SIG-M5 treated with dmso at 0.1 percent for 504 hours (cell line): Measurements from ENCODE around the gene RHCE.
"Not testable (repeated sequence)": the region's sequence is repeated elsewhere in the genome, so short reads cannot be mapped to it uniquely, and the experiment has no call there.

Experiments
- DNase-seq: peaks from one replicate; lab custom pipeline; 2025; ENCODE audit not compliant: unreplicated experiment; lab: John Stamatoyannopoulos, UW

RHCE gene

DNA sequence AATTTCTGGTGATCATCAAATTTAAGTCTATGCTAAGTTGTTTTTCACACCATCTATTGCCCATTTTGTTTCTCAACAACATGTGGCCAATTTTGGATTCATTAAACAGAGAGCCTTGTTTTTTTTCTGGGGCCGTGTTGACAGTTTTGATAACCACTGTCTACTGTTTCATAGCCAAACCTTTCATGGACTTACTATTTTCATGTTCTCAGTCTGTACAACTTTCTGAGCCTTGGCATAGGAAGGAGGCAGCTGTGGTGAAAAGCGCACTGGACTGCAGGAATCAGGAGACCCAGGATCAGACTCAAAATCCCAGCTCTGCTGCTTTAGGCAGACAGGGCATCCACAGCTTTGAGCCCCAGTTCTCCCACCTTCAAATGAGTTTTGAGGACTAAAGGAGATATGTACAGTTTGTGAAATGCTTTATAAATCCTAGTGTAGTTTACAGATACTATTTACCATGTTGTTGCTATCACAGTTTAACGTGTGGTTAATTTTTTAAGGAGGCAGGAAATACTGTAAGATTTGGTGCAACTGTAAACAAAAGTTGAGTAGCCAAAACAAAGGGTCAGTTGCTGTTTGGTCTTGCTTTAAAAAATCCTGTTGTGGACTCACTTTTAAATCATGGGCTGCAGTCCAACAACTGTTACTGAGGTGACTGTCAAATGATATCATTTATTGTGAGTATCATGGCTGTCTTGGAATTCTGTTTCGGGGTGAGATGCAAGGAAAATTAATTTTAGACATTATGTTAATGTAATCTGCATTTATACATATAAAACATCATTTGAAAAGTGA, 13.0 kb upstream of the RHCE start:
- DNase-seq, result no peak

DNA sequence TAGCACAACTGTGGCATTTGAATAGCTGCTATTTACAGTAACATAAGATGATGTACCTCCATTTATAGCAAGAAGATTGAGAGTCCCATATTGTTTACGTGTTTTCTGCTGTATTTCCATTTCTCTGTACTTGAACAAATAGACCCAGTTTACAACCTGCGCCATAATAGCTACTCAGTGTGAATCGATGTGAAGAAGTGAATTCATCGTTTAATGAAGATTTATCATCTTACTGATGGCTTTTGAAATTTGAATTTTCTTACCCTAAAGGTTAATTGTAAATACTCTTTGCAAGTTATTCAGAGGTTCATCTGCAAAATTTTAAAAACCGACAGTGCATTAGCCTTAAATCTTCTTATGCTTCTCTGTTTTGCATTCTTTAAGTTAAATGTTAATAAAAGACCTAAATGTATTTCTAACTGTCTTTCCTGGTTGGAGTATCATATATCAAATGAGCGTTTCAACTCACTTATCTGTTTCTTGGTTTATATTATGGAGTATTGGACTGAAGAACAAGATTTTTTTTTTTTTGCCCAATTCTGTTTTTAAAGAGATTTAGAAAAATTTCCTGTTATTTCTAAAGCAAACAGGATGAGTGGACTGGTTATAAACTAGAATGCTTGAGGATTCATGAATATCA, 12.2 kb upstream of the RHCE start:
- DNase-seq, result no peak

DNA sequence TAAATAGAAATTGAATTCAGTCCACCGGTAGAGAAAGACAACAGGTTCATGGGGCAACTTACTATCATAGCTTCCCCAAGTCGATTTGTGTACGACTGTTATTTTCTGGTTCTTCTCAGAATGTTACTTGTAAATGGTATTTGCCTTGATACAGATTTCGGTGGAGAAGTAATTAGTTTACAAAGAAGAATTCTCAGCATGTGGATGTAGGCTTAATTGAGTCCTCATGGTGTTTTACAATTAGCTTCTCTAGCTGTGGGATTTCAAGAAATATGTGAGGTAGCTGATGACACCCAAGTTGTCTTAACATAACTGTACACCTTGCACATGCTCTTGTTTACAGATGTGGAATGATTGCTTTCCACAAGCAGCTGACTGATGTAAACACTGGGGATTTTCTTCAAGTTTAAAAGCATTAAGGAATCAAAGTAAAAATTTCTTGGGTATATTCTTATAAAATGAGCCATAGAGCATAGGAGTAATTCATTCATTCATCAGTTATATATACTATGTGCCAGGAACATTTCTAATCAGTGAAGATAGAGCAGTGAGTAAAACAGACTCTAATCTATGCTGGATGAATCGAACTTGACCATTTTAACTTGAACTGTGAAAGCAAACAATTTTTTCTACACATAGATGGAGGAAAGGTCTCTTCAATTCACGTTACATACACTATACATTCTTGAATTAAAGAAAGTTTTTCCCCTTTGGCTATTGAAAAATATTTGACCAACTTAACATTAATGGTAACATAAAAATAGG, 11.5 kb upstream of the RHCE start:
- DNase-seq, result no peak

DNA sequence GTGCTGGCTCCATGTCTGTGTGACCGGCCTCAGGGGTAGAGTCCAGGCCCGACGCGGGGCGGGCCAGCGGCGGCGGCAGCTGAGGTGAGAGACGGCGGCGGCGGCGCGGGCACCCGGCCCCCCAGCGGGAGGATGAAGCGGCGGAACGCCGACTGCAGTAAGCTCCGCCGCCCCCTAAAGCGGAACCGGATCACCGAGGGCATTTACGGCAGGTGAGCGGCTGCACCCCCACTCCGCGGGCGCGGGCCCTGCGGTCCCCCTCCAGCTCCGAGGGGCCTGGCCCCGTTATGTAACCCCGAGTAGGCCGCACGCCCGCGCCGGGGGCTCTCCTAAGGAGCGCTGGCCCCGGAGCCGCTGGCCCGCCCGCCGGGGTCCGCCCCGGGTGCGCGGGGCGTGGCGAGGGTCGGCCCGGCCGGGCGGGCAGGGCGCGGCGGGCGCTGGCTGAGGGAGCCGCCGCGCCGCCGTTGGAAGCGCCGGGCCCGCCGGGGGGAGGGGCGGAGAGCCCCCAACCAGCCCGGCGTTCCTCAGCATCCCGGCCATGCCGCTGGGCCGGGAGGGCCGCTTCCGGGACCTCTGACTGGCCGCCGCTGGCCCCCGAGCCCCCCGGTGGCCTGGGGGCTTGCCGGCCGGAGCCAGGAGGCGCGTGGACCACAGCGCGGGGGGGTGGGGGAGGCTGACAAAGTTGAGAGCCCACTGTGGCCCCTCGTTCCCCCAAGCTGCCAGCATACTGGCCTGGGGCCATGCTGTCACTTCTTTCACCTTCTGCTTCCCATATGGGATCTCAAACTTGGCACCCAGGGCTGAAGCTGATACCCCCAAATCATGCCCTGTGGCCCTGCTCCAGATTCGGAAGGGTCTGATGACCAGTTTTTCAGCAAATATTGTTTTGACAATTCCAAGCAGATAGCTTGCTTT, 10.6 kb upstream of the RHCE start:
- DNase-seq, result peak; percentile 60

DNA sequence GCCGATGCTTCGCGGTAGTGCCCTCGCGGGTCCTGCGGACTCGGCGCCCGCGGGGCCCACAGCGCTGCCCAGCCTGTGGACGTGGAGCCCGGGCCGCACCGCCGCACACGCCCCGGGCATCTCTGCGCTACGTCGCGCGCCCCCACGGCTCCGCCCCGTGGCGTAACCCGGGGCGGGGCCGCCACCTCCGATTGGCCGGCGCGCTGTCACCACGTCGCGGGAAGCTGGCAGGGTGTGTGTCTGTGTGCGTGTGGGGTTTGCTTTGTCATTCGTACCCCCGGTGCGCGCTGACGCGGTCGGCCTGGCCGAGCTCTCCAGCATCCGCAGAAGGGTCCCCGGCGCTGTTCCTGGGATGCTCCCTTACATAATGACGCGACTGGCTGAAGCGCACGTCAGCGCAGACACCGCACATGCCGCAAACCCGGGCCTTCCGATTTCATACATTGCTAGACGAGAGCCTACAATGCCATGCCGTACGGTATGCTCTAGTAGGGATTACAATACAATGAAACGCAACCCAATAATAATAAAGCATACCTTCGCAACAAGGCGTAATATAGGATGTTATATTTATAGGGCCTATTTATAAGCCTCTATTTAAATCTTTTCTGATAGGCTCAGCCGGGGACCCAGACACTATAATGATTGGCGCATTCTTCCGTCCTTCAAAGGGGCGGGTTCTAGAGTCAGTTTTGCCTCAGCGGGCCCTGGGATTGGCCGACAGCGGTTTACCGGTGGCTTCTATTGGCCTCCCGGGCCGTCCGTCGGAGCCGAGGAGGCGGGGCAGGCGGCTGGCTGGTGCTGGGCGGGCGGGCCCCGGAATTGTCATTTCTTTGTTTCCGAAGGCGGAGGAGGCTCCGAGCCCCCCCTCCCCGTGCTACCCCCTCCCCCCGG, 9.7 kb upstream of the RHCE start, which contains the start of gene MACO1:
TSS of gene MACO1 (plus strand) at position 825 of the 894 bp plus-strand sequence. CDS start 202 bp downstream, outside the sequence.
- DNase-seq, result peak; percentile 94

DNA sequence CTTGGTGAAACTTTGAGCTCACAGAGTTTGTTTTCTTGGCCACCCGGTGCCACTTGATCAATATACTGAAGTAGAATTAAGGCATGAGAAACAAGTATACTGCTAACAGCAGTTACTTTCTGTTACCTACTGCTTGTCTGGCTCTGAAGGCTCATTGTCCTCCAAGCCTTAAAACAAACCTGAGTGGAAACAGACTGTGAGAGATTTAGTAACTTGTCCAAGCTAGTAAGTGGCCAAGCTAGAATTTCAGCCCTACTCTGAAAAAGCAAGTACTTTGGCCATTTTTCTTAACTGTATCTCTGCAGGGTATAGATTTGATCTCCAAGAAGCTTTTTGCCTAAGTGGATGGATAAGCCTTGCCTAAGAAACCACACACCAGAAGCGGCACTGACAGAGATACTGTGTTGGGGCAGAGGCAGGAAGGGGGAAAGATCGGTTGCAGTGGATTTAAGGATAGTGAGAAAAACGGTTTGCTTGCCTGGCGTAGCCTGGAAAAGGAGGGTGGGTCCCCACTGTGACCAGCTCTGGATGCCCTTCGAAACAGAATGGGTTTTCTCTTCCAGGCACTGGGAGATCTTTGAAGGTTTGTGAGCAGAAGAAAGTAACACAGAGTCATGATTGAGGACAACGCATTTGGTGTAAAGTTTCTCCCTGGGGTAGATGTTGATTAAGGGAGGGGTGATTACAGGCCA, 8.0 kb upstream of the RHCE start:
- no peak for DNase-seq

DNA sequence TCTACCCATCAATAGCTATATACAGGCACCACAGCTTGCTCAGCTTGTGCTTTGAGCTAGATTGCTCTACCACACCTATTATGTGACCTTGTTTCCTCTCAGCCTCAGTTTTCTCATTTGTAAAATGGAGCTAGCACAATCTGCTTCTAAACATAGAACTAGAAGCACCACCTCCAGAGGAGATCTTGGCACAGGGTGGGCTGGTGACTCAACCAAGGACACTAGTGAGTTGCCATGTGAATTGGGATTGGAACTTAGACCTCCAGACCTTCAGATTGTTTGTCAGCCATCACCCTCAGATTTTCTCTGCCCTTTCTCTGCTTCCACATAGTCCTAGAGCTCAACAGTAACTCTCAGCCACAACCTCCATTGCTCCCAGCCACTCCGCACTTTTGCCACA, 7.1 kb upstream of the RHCE start:
- DNase-seq, result no peak

DNA sequence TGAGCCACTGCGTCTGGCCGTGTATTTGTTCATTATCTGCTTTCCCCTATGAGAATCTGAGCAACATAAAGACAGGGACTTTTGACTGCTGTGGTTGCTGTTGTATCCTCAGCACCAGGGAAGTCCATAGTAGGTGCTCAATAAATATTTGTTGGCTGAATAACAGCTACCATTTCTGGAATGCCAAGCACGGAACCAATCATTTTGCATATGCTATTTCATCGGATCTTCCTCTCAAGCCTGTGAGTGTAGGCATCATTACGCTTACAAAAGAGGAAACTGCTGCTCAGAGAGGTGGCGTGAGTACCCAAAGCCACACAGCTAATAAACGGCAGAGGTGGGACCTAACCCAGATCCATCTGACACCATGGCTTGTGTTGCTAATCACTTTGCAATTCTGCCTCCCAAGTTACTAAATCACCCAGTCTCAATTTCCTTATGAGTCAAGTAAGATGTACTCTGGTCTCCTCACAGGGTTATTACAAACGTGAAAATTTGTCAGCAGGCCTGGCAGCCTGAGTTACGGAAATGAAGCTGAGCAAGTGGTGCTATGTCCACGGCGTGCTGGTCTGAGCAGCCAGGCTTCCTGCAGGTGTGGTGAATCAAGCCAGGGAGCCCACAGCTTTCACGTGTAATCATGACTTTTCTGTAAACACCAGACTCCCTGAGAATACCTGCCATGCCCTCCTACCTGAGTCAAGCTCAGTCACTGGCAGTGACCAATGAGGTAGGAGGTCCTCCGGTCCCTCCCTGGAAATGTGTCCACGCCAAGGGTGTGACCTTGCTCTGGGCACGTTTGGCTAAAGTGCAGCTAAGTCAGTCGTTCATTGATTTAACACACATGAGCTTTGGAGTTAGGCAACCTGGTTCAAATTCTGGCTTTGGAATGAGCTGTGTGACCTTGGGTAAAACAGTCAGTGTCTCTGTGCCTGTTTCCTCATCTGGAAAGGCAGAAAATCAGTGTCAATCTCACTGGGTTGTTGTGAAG, 4.8 kb upstream of the RHCE start:
- no peak for DNase-seq

DNA sequence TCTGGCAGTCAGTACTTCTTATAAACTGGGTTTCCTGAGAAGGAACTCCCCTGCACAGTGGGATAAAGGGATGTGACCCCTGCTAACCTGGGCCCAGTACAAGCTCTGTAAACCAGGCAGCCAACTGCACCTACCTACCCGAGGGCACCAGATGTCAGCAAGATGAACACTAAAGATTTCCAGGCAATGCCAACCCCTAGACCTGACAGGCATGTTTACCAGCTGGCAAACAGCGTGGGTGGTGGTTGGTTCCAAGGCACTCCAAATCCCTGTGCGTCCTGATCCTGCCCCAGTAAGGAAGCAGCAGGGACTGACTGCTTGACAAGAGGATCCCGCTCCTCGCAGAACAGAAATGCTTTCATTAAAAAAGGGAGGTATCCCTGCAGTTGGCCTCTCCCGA, 2.6 kb upstream of the RHCE start:
- not testable (repeated sequence) for DNase-seq

DNA sequence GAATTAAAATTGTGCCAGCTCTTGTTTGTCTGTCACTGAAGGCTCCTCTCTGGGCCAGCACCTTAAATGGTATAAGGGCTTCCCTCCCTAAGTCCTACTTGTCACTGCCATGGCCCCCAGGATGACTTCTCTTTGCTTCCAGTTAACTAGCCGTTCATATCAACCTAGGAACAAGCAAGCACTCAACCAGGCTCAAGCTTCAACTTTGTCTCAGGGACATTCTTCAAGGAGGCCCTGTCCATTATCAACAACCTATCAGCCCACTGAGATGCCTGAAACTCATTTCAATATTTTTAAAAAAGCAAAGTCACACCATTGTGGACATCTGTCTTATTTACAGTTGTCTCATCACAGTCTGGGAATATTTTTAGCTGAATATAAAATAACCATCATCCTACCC, 1.3 kb downstream of the RHCE start:
- not testable (repeated sequence) for DNase-seq

DNA sequence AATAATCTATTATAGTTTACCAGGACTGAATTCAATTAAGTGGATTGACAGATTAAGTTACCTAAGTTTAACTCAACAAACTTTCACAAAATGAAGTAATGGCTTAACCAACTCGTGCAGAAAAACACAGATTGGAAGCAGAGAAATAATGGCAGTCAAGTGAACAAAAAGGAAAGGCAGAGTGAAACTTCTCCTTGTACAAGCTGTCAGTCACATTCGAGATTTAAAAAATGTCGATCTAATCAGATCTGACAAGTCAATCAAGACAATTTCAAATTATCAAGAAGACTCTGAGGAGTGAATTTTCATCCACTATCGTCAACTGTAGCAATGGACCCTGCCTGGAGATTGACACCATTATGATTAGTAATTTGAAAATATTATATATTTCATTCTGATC, 3.3 kb downstream of the RHCE start:
- not testable (repeated sequence) for DNase-seq

DNA sequence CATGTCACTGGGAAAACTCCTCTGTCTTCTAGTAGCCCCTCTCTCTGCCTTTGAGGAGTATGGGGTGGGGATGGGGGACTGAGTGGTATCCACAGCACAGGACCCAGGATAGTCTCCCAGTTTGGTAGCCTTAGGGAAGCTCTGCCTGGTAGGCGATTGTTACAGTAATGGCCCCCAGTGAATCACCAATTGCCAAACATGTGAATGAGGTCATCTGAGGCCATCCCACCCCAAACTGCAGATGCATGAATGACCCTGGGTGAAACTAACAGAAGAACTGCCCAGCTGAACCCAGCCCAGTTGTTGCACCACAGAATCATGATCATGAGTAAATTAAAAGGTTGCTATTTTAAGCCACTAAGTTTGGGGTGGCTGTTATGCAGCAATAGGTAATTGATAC, 6.0 kb downstream of the RHCE start:
- peak; percentile 21 for DNase-seq

DNA sequence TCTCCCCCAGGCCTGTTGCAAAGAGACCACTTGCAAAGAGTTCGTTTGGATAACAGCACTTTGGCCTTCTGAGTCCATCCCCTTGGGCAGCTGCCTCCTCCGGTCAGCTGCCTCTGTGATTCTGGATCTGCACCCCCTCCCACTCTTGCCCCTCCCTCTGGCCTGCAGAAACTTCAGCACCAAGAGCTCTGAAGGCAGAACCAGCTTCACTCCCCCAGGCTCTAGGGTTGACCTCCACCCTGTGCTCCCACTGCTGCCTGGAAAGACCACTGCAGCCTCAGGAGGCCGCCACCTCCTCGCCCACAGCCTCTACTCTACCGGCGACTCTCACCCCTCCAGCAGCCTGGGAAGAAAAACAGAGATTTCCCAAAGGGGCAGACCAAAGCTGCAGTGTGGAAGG, 6.5 kb downstream of the RHCE start:
- not testable (repeated sequence) for DNase-seq

DNA sequence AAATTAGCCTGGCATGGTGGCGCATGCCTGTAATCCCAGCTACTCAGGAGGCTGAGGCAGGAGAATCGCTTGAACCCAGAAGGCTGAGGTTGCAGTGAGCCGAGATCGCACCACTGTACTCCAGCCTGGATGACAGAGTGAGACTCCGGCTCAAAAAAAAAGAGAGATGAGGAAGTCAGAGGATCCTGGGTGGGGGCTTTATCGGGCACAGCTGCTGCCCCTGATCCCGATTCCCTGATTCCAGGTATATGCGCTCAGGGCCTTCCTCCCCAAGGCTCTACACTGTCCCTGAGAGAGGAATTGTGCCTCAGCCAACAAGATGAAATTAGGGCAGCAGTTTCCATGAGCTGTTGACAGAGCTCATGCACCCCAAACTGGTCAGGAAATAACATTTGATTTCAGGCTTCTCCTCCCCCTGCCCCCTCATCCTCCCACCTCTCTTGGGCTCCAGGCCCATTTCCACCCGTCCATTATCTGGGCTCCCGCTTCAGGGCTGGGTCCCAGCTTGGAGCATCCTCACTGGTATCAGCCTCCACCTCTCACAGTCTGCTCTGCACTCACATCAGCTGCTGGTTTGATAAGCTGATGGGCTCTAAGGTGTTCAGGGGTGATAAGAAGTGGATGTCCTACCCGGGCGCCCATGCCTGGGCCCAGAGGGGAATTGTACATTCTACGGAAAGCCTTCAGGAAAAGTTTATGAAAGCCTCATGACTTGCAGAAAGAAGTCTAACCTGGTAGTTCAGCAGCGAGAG, 7.6 kb downstream of the RHCE start:
- not testable (repeated sequence) for DNase-seq

DNA sequence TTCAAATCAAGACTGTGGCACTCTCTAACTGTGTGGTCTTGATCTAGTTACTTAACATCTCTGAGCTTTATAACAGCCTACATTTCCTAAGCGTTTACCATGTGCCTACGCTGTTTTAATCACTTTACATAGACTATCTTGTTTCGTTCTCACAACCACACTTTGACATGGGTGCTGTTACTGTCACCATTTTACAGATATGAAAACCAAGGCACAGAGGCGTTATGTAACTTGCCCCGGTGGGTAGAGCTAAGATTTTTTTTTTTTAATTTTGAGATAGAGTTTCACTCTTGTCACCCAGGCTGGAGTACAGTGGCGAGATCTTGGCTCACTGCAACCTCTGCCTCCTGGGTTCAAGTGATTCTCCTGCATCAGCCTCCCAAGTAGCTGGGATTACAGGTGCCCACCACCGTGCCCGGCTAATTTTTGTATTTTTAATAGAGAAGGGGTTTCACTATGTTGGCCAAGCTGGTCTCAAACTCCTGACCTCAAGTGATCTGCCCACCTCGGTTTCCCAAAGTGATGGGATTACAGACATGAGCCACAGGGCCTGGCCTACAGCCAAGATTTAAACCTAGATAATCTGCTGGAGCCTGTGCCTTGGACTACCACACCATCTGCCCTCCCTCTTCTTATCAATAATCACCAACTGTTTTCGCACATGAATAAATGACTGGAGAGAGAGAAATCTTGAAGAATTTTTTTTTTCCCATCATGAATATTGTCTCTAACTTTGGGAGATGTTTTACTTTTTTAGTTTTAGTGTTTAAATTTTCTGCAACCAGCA, 10.8 kb downstream of the RHCE start:
- not testable (repeated sequence) for DNase-seq

DNA sequence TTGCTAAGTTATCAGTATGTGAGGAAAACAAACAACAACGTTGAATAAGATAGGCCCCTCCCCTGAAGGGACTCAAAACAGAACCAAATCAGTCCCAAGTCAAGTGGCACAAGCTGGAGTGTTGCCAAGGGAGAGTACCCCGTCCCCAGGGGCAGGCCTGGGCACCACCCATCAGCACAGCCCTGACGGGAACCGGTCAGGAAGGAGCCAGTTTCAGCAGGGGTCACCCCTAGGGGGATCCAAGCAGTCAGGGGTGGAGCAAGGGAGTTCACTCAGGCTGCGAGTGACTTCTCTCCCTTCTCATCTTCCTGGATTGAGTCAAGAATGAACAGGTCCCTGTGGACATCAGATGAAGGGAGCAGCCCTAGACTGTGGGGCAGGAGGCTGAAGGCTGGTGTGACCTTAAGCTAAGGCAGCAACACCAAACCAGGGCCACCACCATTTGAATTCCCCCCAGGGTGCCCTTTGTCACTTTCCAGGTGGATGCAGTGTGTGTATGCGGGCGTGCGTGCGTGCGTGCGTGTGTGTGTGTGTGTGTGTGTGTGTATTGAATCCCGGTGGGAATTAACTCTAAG, 14.8 kb downstream of the RHCE start:
- DNase-seq, result not testable (repeated sequence)
